ENCODE results near the gene CARS1.

GRCh38 chr11:3091081-3091845 is 34.0 kb upstream of the CARS1 start:
- TF ChIP-seq CTCF (IDR thresholded peaks at IDR 0.05) (no peak), POLR2A (IDR thresholded peaks at IDR 0.05) (no peak)

Data from Peyer's patch (tissue), 4 donors.